GM12878 (cell line): ENCODE data around the gene TP53RK. TPM values are rescaled to one million over a fixed set of nuclear protein-coding genes. Genes with fewer than 3 reads are reported as not detected.

ENCODE experiments used
- ATAC-seq: fragments of 200-7000 bp; cut with Tn5 transposase; 3 replicates; pipeline ENCODE4 v1.9.1; 2020; ENCODE audit warnings: mild to moderate bottlenecking, moderate library complexity
- BruUV-seq: library from RNA; stranded (reverse); fragments of 400-500 nt; replicated peaks from 2 replicates; lab custom pipeline; 2021; lab: Mats Ljungman, UMichigan
- CTCF ChIA-PET: fragments of 300-600 bp; sonication (Branson Sonifier 250); formaldehyde crosslinking; extraction: SDS; loops from one replicate; lab custom pipeline; 2021; ENCODE audit warnings: inconsistent platforms; lab: Yijun Ruan, JAX
- POLR2A ChIA-PET: fragments of 350-600 bp; formaldehyde crosslinking; extraction: SDS; loops from one replicate; lab custom pipeline; 2021; ENCODE audit warnings: inconsistent platforms; lab: Charles Lee
- RAD21 ChIA-PET: fragments of 300-600 bp; sonication (Branson Sonifier 250); formaldehyde crosslinking; loops from one replicate; lab custom pipeline; 2023; ENCODE audit warnings: antibody characterized with exemption; ENCODE audit not compliant: unreplicated experiment; lab: Charles Lee
- SMC1A ChIA-PET: fragments of 300-600 bp; sonication (Branson Sonifier 250); formaldehyde crosslinking; loops from one replicate; lab custom pipeline; 2023; ENCODE audit not compliant: unreplicated experiment, uncharacterized antibody; lab: Charles Lee
- DNase-seq: peaks from one replicate; pipeline ENCODE4 v3.0.0-alpha.2; 2011; ENCODE audit warnings: low read depth, low spot score
- FAIRE-seq: peaks from 3 replicates; lab custom pipeline; 2011; peaks lifted over from hg19 to GRCh38; lab: Jason Lieb, UNC
- H2AFZ ChIP-seq: 2 replicates; pipeline ENCODE4 v1.6.0; 2011; ENCODE audit warnings: low read depth, low read length, control low read depth; ENCODE audit not compliant: control insufficient read depth
- H3K27ac ChIP-seq: 2 replicates; pipeline ENCODE4 v1.5.1; 2011; ENCODE audit warnings: control low read depth; ENCODE audit not compliant: control insufficient read depth, insufficient read depth
- H3K27me3 ChIP-seq, 2 experiments: replicated peaks in 1 of 2; 2 replicates each; pipeline versions ENCODE4 v1.6.0 to v1.6.1; 2011; ENCODE audit warnings: low read length in 1 of 2; ENCODE audit not compliant: control insufficient read depth in 2 of 2, insufficient read depth in 2 of 2
- H3K36me3 ChIP-seq, 2 experiments: 2 replicates each; pipeline ENCODE4 v1.5.1; 2011; ENCODE audit warnings: low read length in 1 of 2; ENCODE audit not compliant: control insufficient read depth in 2 of 2, insufficient read depth in 2 of 2
- H3K4me1 ChIP-seq: 2 replicates; pipeline ENCODE4 v1.6.1; 2011; ENCODE audit warnings: mild to moderate bottlenecking, low read length, moderate library complexity, mixed read lengths; ENCODE audit not compliant: control insufficient read depth, insufficient read depth
- H3K4me2 ChIP-seq: 2 replicates; pipeline ENCODE4 v1.6.0; 2011; ENCODE audit warnings: control low read depth; ENCODE audit not compliant: control insufficient read depth, insufficient read depth
- H3K4me3 ChIP-seq: fragments of 200-600 bp; sonication (generic); 2 replicates; pipeline ENCODE4 v1.5.1; 2016
- H3K79me2 ChIP-seq: 2 replicates; pipeline ENCODE4 v1.6.0; 2011; ENCODE audit warnings: low read length; ENCODE audit not compliant: control insufficient read depth, insufficient read depth
- H3K9ac ChIP-seq: 2 replicates; pipeline ENCODE4 v1.8.0; 2011; ENCODE audit warnings: low read length, control low read depth, mixed read lengths; ENCODE audit not compliant: control insufficient read depth, insufficient read depth
- H3K9me3 ChIP-seq: replicated peaks from 3 replicates; pipeline ENCODE4 v1.5.1; 2011; ENCODE audit warnings: mild to moderate bottlenecking, low read length; ENCODE audit not compliant: control insufficient read depth, insufficient read depth
- H4K20me1 ChIP-seq: 2 replicates; pipeline ENCODE4 v1.6.0; 2011; ENCODE audit not compliant: control insufficient read depth, insufficient read depth
- BCL11A ChIP-seq: IDR thresholded peaks from 2 replicates; pipeline ENCODE4 v1.6.1; 2011; ENCODE audit warnings: low read depth, low read length
- HDGF ChIP-seq: fragments of 450-650 bp; IDR thresholded peaks from 2 replicates; pipeline ENCODE4 v1.6.1; 2016; ENCODE audit warnings: antibody characterized with exemption
- MTA3 ChIP-seq: IDR thresholded peaks from 2 replicates; pipeline ENCODE4 v1.6.1; 2012; ENCODE audit warnings: low read length, inconsistent platforms, borderline replicate concordance
- NFXL1 ChIP-seq: fragments of 450-650 bp; IDR thresholded peaks from 2 replicates; pipeline ENCODE4 v1.6.1; 2017; ENCODE audit warnings: antibody characterized with exemption, mild to moderate bottlenecking, borderline replicate concordance
- POU2F2 ChIP-seq: IDR thresholded peaks from 3 replicates; pipeline ENCODE4 v1.6.1; 2011; ENCODE audit warnings: low read depth, mild to moderate bottlenecking, low read length, borderline replicate concordance
- RUNX3 ChIP-seq: IDR thresholded peaks from 2 replicates; pipeline ENCODE4 v1.6.1; 2012; ENCODE audit warnings: low read length, inconsistent platforms
- ZSCAN29 ChIP-seq: fragments of 450-650 bp; IDR thresholded peaks from 2 replicates; pipeline ENCODE4 v1.6.1; 2017; ENCODE audit warnings: mild to moderate bottlenecking, moderate library complexity
- WGBS: methylation state at CpG from one replicate; pipeline ENCODE4 v1.1.6; 2016; ENCODE audit warnings: low lambda C conversion rate; ENCODE audit not compliant: insufficient replicate concordance, insufficient coverage; ENCODE audit errors: missing lambda C conversion rate; 5-methylcytosine and 5-hydroxymethylcytosine counted together
- in situ Hi-C: fragments of 300-500 bp; cut with MboI; formaldehyde crosslinking; loops from 9 replicates; pipeline ENCODE4 v1.14.3; 2018; ENCODE audit warnings: mixed read lengths
- intact Hi-C: fragments of 100-400 bp; cut with micrococcal nuclease; formaldehyde crosslinking; loops from one replicate; pipeline ENCODE4 v1.14.2; 2022; ENCODE audit not compliant: unreplicated experiment
- polyA plus RNA-seq, 11 experiments: library from polyadenylated mRNA; depleted of rRNA in 4 of 11; unstranded in 6 of 11; stranded (reverse) in 5 of 11; fragments of >200 nt; fragmentation: Nextera tagmentation in 4 of 11; fragmentation: Illumina TruSeq in 1 of 11; extraction: Ambion mirVana in 4 of 11; extraction: Trizol in 1 of 11; gene quantifications; 1 replicate in 1 of 11; 2 replicates in 10 of 11; pipeline versions ENCODE4 v1.2.1 to v1.2.3, GENCODE V29; 2011 to 2016; ENCODE audit warnings: inconsistent platforms in 2 of 11, missing spikeins in 2 of 11, low read depth in 1 of 11
- total RNA-seq, 4 experiments: library from RNA; depleted of rRNA in 3 of 4; stranded (reverse); fragments of >200 nt in 3 of 4; fragmentation: Illumina TruSeq in 1 of 4; extraction: Trizol in 1 of 4; gene quantifications; 2 replicates each; pipeline versions ENCODE4 v1.2.1 to v1.2.3, GENCODE V29; 2013 to 2021
- TF ChIP-seq, protein P1 (sequence below): fragments of 450-650 bp; IDR thresholded peaks from 2 replicates; pipeline ENCODE4 v1.6.1; 2016; ENCODE audit warnings: mild to moderate bottlenecking

Gene TP53RK
- total and polyA plus RNA-seq, 10 of the 15 experiments (the other 5 are each of a cell fraction or from before 2014, with no cell fraction given), result 3.8 to 23.1 (median 16.1) TPM

GRCh38 chr20:46712056-46712636 lies 22.9 kb upstream of the TP53RK start:
- intact Hi-C loops, result no loop called here
- ChIA-PET CTCF (no interaction called here), SMC1A (no interaction called here), RAD21 (no interaction called here)
- FAIRE-seq (no peak), DNase-seq (no peak)
- H3K27me3 ChIP-seq, result peaks cover 3 to 11% of the 10 kb centered on the region in 2 experiments
- no TSS peak for BruUV-seq
- no peak overlapping the region for H3K9ac ChIP-seq
- no peaks in the 10 kb centered on the region for H3K4me1 ChIP-seq
- H3K79me2 ChIP-seq, result no peaks in the 10 kb centered on the region
- TF ChIP-seq HDGF, result no peak
- TF ChIP-seq, protein P1, sequence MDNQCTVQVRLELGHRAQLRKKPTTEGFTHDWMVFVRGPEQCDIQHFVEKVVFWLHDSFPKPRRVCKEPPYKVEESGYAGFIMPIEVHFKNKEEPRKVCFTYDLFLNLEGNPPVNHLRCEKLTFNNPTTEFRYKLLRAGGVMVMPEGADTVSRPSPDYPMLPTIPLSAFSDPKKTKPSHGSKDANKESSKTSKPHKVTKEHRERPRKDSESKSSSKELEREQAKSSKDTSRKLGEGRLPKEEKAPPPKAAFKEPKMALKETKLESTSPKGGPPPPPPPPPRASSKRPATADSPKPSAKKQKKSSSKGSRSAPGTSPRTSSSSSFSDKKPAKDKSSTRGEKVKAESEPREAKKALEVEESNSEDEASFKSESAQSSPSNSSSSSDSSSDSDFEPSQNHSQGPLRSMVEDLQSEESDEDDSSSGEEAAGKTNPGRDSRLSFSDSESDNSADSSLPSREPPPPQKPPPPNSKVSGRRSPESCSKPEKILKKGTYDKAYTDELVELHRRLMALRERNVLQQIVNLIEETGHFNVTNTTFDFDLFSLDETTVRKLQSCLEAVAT, result no peak
- TF ChIP-seq RUNX3, result no peak
- no peak for TF ChIP-seq NFXL1
- no peak for TF ChIP-seq POU2F2
- no peak for TF ChIP-seq ZSCAN29
- no peak for TF ChIP-seq BCL11A
- no peak for TF ChIP-seq MTA3
- TF ChIP-seq, all 136 proteins: peak for 0
- Histone ChIP-seq H3K4me3 (no peak overlapping the region), H3K9me3 (no peaks in the 10 kb centered on the region), H2AFZ (no peak overlapping the region), H3K27ac (no peak overlapping the region), H4K20me1 (no peaks in the 10 kb centered on the region), H3K36me3 (no peaks in the 10 kb centered on the region), H3K4me2 (no peak overlapping the region)
- no peak for ATAC-seq
- WGBS, result 16% methylated on average over 5 of the region's 5 CpGs
- in situ Hi-C loops, result no loop called here
- POLR2A ChIA-PET, result no interaction called here
